ENCODE data around the gene ADARB1.

ADARB1 gene

GRCh38 chr21:45091550-45092322 is 17.4 kb downstream of the ADARB1 start:
- no peak for DNase-seq (ENCODE audit: low spot score)

GRCh38 chr21:45093035-45093532 is 18.7 kb downstream of the ADARB1 start:
- no peak for DNase-seq (ENCODE audit: low spot score)

- peak; percentile 31 for DNase-seq (ENCODE audit: low spot score)
Observed at GRCh38 chr21:45094412-45094811, 20.0 kb downstream of the ADARB1 start.

GRCh38 chr21:45095505-45095904 is 21.1 kb downstream of the ADARB1 start:
- no peak for DNase-seq (ENCODE audit: low spot score)

DNA sequence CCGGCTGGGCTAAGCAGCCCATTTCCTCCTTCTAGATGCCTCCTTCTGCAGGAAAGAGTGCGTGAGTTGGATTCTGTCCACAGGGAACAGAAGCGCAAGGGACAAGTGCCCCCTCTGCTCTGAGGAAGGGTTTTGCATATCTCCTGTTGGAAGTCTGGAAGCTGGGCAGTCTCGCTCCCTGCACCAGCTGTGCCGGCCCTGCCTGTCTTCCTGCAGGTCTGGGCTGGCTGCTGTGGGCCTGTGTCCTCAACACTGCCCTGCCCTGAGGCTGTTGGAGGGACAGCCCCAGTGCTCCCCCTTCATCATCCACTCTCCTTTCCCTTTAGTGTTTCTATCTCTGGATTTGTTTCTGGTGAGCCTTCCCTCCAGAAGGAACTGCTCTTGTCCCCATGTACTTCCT is 21.8 kb downstream of the ADARB1 start:
- DNase-seq (ENCODE audit: low spot score), result no peak

- no peak for DNase-seq (ENCODE audit: low spot score)
Observed at GRCh38 chr21:45097827-45098387, 23.5 kb downstream of the ADARB1 start.

GRCh38 chr21:45098867-45099266 is 24.5 kb downstream of the ADARB1 start:
- no peak for DNase-seq (ENCODE audit: low spot score)

- no peak for DNase-seq (ENCODE audit: low spot score)
Observed at GRCh38 chr21:45099571-45099970, 25.2 kb downstream of the ADARB1 start.

GRCh38 chr21:45100866-45101265 is 26.5 kb downstream of the ADARB1 start:
- no peak for DNase-seq (ENCODE audit: low spot score)

DNA sequence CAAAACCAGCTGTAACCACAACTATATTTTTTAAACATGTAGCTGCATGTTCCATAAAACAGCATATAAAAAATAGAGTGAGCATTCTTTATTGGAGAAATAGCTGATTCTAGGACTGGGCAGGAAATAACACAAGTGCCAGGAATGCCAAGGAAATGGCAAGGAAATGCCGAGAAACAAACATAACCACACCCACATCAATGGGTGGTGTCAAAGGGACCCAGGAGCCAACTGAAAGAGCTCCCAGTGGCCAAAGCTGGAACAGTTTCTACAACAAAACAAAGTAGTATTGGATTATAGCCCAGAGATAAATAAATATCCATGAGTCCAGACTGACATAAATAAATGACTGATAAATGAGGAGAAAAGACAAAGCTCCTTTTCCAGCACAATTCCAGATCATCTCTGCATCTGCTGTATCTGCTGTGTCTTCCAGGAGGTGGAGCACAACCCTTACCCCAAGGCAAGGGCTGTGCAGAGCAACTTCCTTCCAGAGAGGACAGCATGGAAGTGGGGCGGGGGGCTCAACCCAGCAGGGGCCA is 28.1 kb downstream of the ADARB1 start:
- no peak for DNase-seq (ENCODE audit: low spot score)

- no peak for DNase-seq (ENCODE audit: low spot score)
Observed at GRCh38 chr21:45103971-45104520, 29.7 kb downstream of the ADARB1 start.

DNA sequence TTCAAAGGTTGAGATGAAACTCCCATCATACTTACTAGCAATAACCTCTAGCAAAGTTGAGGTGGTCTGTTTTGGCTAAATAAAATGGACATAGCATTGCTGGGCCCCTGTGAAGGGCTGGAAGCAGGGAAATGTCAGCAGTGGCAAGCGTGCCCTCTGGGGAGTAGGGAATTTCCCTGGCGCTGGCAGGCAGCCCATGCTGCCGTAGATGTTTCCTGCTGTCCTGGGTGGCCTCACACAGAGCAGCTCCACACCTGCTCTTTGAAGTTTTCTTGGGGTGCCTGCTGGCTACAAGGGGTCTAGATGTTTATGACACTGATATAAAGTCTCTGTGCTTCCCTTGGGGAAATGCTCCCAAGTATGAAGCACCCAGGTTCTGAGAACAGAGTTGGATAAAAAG is 30.2 kb downstream of the ADARB1 start:
- DNase-seq (ENCODE audit: low spot score), result no peak

GRCh38 chr21:45105906-45106485 is 31.6 kb downstream of the ADARB1 start:
- DNase-seq (ENCODE audit: low spot score), result no peak

DNA sequence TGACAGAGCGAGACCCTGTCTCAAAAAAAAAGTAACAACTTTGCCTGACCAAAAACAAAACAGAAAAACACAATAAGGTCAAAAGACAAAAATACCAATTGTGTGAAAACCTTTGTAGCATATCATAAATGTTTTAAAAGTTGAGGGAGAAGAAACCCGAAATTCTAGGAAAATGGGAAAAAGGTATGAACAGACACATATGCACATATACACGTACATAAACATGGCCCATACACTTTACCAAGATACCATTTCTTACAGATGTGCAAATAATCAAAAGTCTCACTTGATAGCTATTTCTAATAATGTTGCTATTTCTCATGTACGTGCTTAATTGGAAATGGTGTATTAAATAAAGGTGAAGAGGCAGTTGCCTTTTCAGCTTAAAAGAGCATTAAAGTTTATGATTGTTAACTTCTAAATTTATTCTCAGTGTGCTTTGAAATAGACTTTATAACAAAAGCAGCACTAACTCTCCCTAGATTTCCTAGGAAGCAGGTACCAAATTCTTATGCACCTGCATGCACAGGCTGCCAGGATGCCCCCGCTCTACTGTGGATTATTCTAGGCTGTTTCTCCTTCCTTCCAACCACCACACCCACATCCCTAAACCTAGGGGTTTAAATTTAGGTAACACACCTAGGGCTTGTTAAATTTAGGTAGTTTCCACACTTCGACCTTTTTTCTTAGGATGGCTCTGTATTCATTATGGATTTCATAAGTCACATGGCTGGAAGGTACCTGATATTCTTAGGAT is 33.8 kb downstream of the ADARB1 start:
- no peak for DNase-seq (ENCODE audit: low spot score)

- no peak for DNase-seq (ENCODE audit: low spot score)
Observed at GRCh38 chr21:45108808-45109781, 34.7 kb downstream of the ADARB1 start.

DNA sequence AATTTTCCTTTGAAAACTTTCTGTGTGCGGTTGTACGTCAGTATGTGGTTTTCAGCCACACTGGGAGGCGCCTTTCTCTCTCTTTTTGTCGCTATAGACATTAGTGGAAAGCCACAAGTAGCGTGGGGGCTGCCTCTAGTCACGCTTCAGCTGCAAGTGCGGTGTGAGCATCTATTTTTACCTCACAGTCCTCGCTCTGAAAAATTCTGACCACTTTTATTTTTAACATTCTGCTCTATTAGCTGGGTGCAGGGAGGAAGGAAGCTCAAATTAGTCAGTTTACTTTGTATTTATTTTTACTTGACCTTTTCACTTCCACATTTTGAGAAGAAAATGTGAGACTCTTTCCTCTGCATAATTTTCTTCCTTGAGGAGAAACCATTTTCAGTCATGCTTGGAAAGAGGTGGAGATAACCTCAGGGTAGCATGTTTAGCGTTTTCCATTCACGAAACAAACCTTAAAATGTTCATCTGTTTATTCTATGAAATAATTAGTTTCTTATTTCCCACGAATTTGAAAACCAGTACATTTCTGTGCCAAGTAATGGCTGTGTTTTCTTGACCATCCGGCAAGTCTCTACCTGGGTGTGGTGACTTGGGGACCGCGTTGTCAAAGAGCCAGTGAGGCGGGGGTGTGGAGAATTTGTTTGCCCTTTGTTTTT is 35.6 kb downstream of the ADARB1 start:
- DNase-seq (ENCODE audit: low spot score), result no peak

DNA sequence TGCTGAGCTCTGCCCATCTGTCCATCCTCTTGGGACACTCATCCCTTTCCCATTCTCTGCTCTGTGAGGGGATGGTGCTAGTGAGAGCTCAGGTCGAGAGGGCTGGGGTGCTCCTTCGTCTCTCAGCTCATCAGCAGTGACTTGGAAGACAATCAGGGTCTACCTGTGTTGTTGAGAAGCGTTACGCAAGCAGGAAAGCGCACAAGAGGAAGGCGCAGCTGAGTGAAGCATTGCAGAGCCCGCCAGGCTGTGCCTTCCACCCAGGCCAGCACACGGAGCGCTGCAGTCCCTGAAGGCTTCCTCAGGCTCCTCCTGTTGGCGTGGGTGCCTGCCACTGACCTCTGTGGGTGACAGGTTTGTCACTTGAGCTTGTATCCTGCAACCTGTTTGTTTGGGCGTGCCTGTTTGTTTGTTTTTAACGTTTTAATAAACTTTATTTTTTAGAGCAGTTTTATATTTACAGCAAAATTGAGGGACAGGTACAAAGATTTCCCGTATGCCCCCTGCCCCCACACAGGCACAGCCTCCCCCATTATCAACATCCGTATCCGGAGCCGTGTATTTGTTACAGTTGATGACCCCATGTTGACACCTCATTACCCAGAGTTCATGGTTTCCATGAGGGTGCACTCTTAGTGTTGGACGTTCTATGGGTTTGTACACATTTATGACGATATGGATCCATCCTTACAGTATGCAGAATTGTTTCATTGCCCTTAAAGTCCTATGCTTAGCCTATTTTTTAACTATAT is 36.7 kb downstream of the ADARB1 start:
- no peak for DNase-seq (ENCODE audit: low spot score)

DNA sequence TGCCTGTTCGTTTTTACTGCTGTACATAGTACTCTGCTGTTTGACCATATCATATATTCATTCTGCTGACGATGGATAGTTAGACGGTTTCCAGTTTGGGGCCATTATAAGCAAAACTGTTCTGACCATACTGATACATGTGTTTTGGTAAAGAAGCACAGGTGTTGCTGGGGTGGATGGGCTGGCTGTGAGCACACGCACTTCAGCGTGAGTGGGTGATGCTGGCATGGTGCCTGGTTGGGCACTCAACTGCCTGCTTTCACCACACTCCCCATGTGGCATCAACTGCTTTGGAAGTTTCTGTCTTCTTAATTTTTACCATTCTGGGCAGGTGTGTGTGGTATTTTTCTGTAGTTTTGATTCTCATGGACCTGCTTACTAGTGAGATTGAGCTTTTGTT is 37.3 kb downstream of the ADARB1 start:
- no peak for DNase-seq (ENCODE audit: low spot score)

GRCh38 chr21:45112371-45112770 is 38.0 kb downstream of the ADARB1 start:
- DNase-seq (ENCODE audit: low spot score), result no peak

All from SK-N-DZ (cell line).